HepG2 (cell line): Measurements from ENCODE around the gene ABAT. TPM values are rescaled to one million over a fixed set of nuclear protein-coding genes. Genes with fewer than 3 reads are reported as not detected.

ENCODE experiments used
- BRD4 ChIP-seq: sonication (generic); formaldehyde crosslinking; IDR thresholded peaks from 2 replicates; pipeline ENCODE4 v1.4.0; 2020; ENCODE audit warnings: missing genetic modification reagents
- HDAC1 ChIP-seq: sonication (generic); formaldehyde crosslinking; IDR thresholded peaks from 2 replicates; pipeline ENCODE4 v1.5.1; 2020; ENCODE audit warnings: mild to moderate bottlenecking, missing genetic modification reagents
- MED13 ChIP-seq: sonication (generic); formaldehyde crosslinking; IDR thresholded peaks from 2 replicates; pipeline ENCODE4 v1.5.0; 2020; ENCODE audit warnings: missing genetic modification reagents
- NCOA5 ChIP-seq: sonication (generic); formaldehyde crosslinking; IDR thresholded peaks from 2 replicates; pipeline ENCODE4 v1.4.0; 2020; ENCODE audit warnings: missing genetic modification reagents
- NFE2L2 ChIP-seq: fragments of 150-350 bp; IDR thresholded peaks from 2 replicates; pipeline ENCODE4 v1.6.1; 2014; ENCODE audit warnings: low read length
- NONO ChIP-seq, 2 experiments: fragments of 450-650 bp in 1 of 2; sonication (generic) in 1 of 2; formaldehyde crosslinking in 1 of 2; IDR thresholded peaks in 1 of 2; conservative IDR thresholded peaks in 1 of 2; 2 replicates each; pipeline versions ENCODE4 v1.6.1 to v1.8.0; 2017 to 2022; ENCODE audit warnings: mild to moderate bottlenecking in 1 of 2, missing genetic modification reagents in 1 of 2, moderate library complexity in 1 of 2
- NPAS2 ChIP-seq: sonication (generic); formaldehyde crosslinking; IDR thresholded peaks from 2 replicates; pipeline ENCODE4 v1.8.0; 2022; ENCODE audit warnings: mild to moderate bottlenecking, missing genetic modification reagents, borderline replicate concordance
- PAX8 ChIP-seq: sonication (generic); formaldehyde crosslinking; IDR thresholded peaks from 2 replicates; pipeline ENCODE4 v1.8.0; 2022; ENCODE audit warnings: mild to moderate bottlenecking, missing genetic modification reagents, borderline replicate concordance
- RFXAP ChIP-seq: sonication (generic); formaldehyde crosslinking; IDR thresholded peaks from 2 replicates; pipeline ENCODE4 v1.4.0; 2020; ENCODE audit warnings: missing genetic modification reagents, borderline replicate concordance
- SAP130 ChIP-seq: IDR thresholded peaks from 2 replicates; pipeline ENCODE4 v1.6.1; 2016; ENCODE audit warnings: low read depth
- SPEN ChIP-seq: sonication (generic); formaldehyde crosslinking; IDR thresholded peaks from 2 replicates; pipeline ENCODE4 v1.5.1; 2020; ENCODE audit warnings: low read depth, mild to moderate bottlenecking, missing genetic modification reagents
- SRY ChIP-seq: sonication (generic); formaldehyde crosslinking; IDR thresholded peaks from 2 replicates; pipeline ENCODE4 v1.8.0; 2022; ENCODE audit warnings: mild to moderate bottlenecking, missing genetic modification reagents
- TCF7L2 ChIP-seq: IDR thresholded peaks from 2 replicates; pipeline ENCODE4 v1.6.1; 2011; ENCODE audit warnings: mild to moderate bottlenecking, low read depth, low read length, moderate library complexity
- ZNF605 ChIP-seq: sonication (generic); formaldehyde crosslinking; IDR thresholded peaks from 2 replicates; pipeline ENCODE4 v1.8.0; 2022; ENCODE audit warnings: mild to moderate bottlenecking, missing genetic modification reagents
- ZNF619 ChIP-seq: sonication (generic); formaldehyde crosslinking; IDR thresholded peaks from 2 replicates; pipeline ENCODE4 v1.4.0; 2020; ENCODE audit warnings: mild to moderate bottlenecking, missing genetic modification reagents
- ZNF660 ChIP-seq: sonication (generic); formaldehyde crosslinking; IDR thresholded peaks from 2 replicates; pipeline ENCODE4 v1.5.1; 2020; ENCODE audit warnings: mild to moderate bottlenecking, low read depth, missing genetic modification reagents, borderline replicate concordance
- ZNF790 ChIP-seq: sonication (generic); formaldehyde crosslinking; IDR thresholded peaks from 2 replicates; pipeline ENCODE4 v1.8.0; 2022; ENCODE audit warnings: missing genetic modification reagents, mild to moderate bottlenecking, borderline replicate concordance
- ZNF816 ChIP-seq: sonication (generic); formaldehyde crosslinking; IDR thresholded peaks from 2 replicates; pipeline ENCODE4 v1.8.0; 2022; ENCODE audit warnings: missing genetic modification reagents, mild to moderate bottlenecking, borderline replicate concordance
- ZSCAN25 ChIP-seq: sonication (generic); formaldehyde crosslinking; IDR thresholded peaks from 2 replicates; pipeline ENCODE4 v1.8.0; 2022; ENCODE audit warnings: mild to moderate bottlenecking, missing genetic modification reagents
- polyA plus RNA-seq, 8 experiments: library from polyadenylated mRNA; depleted of rRNA in 3 of 8; stranded (reverse) in 7 of 8; unstranded in 1 of 8; fragments of >200 nt; fragmentation: Illumina TruSeq in 4 of 8; extraction: Trizol in 4 of 8; gene quantifications; 2 replicates each; pipeline versions ENCODE4 v1.2.1 to v1.2.3, GENCODE V29; 2011 to 2016; ENCODE audit warnings: low read depth in 4 of 8, missing spikeins in 1 of 8, mixed read lengths in 1 of 8; ENCODE audit not compliant: insufficient read depth in 1 of 8
- total RNA-seq, 5 experiments: library from RNA; depleted of rRNA; stranded (reverse); fragments of >200 nt; fragmentation: Illumina TruSeq; extraction: Trizol; gene quantifications; 2 replicates each; pipeline ENCODE4 v1.2.3, GENCODE V29; 2016; ENCODE audit warnings: low read depth in 1 of 5
- TF ChIP-seq, protein P1 (sequence below): sonication (generic); formaldehyde crosslinking; IDR thresholded peaks from 2 replicates; pipeline ENCODE4 v1.5.0; 2020; ENCODE audit warnings: mild to moderate bottlenecking, missing genetic modification reagents, borderline replicate concordance
- TF ChIP-seq, protein P2 (sequence below): sonication (generic); formaldehyde crosslinking; IDR thresholded peaks from 2 replicates; pipeline ENCODE4 v1.9.0; 2022; ENCODE audit warnings: low read depth, missing genetic modification reagents
- TF ChIP-seq, protein P3 (sequence below): sonication (generic); formaldehyde crosslinking; IDR thresholded peaks from 2 replicates; pipeline ENCODE4 v1.4.0; 2020; ENCODE audit warnings: mild to moderate bottlenecking, missing genetic modification reagents, borderline replicate concordance

The ABAT gene
- total and polyA plus RNA-seq, 2 of the 13 experiments (the other 11 are each of a cell fraction or from before 2014, with no cell fraction given) = 47.6 to 97.3 TPM

DNA sequence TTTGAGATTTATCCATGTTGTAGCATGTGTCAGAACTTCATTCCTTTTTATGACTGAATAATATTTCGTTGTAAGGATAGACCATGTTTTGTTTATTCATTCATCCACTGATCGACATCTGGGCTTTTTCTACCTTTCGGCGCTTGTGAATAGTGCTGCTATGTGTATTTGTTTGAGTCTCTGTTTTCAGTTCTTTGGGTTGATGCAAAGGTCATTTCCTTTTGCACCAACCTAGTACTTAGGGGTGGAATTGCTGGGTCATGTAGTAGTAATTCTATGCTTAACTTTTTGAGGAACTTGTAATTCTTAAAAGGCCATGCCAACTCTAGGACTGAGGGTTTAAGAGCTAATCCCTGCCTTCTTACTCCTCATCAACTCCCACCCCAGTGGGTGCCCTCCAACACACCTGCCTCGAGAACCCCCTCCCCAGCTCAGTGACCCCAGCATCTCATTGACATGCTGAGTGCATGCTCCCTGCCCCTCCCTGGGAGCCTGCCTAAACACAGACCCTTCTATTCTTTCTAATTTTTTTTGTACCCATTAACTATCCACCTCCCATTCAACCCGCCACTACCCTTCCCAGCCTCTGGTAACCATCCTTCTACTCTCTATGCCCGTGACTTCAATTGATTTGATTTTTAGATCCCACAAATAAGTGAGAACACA, 51.2 kb downstream of the ABAT start (continued):
- TF ChIP-seq SAP130 (peak; percentile 49), ZNF619 (CRISPR knock-in tag) (no peak), RFXAP (CRISPR knock-in tag) (no peak), SPEN (CRISPR knock-in tag) (0 out of 2 replicates have a peak, but pooled peaks have one; percentile 28), ZNF816 (CRISPR knock-in tag) (no peak), NCOA5 (CRISPR knock-in tag) (no peak), ZNF790 (no peak), ZNF605 (CRISPR knock-in tag) (no peak), PAX8 (CRISPR knock-in tag) (no peak), MED13 (CRISPR knock-in tag) (no peak), HDAC1 (CRISPR knock-in tag) (peak; percentile 34; the same call in 1 of the 2 replicates), NFE2L2 (peak; percentile 11; the same call in 1 of the 2 replicates), ZSCAN25 (CRISPR knock-in tag) (no peak), NPAS2 (no peak), ZNF660 (CRISPR knock-in tag) (no peak), TCF7L2 (no peak), SRY (CRISPR knock-in tag) (no peak), BRD4 (CRISPR knock-in tag) (no peak), NONO (IDR thresholded peaks at IDR 0.05) (no peak), NONO (CRISPR knock-in tag; conservative IDR thresholded peaks at IDR 0.05) (no peak)
- TF ChIP-seq, protein P1, sequence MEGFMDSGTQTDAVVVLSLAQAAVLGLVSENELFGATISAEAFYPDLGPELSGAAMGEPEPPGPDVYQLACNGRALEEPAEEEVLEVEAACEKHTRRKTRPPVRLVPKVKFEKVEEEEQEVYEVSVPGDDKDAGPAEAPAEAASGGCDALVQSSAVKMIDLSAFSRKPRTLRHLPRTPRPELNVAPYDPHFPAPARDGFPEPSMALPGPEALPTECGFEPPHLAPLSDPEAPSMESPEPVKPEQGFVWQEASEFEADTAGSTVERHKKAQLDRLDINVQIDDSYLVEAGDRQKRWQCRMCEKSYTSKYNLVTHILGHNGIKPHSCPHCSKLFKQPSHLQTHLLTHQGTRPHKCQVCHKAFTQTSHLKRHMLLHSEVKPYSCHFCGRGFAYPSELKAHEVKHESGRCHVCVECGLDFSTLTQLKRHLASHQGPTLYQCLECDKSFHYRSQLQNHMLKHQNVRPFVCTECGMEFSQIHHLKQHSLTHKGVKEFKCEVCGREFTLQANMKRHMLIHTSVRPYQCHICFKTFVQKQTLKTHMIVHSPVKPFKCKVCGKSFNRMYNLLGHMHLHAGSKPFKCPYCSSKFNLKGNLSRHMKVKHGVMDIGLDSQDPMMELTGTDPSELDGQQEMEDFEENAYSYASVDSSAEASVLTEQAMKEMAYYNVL (CRISPR knock-in tag) = peak; percentile 67; the same call in 1 of the 2 replicates
- TF ChIP-seq, protein P2, sequence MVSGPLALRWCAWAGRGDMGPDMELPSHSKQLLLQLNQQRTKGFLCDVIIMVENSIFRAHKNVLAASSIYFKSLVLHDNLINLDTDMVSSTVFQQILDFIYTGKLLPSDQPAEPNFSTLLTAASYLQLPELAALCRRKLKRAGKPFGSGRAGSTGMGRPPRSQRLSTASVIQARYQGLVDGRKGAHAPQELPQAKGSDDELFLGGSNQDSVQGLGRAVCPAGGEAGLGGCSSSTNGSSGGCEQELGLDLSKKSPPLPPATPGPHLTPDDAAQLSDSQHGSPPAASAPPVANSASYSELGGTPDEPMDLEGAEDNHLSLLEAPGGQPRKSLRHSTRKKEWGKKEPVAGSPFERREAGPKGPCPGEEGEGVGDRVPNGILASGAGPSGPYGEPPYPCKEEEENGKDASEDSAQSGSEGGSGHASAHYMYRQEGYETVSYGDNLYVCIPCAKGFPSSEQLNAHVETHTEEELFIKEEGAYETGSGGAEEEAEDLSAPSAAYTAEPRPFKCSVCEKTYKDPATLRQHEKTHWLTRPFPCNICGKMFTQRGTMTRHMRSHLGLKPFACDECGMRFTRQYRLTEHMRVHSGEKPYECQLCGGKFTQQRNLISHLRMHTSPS (CRISPR knock-in tag) = no peak
- TF ChIP-seq, protein P3, sequence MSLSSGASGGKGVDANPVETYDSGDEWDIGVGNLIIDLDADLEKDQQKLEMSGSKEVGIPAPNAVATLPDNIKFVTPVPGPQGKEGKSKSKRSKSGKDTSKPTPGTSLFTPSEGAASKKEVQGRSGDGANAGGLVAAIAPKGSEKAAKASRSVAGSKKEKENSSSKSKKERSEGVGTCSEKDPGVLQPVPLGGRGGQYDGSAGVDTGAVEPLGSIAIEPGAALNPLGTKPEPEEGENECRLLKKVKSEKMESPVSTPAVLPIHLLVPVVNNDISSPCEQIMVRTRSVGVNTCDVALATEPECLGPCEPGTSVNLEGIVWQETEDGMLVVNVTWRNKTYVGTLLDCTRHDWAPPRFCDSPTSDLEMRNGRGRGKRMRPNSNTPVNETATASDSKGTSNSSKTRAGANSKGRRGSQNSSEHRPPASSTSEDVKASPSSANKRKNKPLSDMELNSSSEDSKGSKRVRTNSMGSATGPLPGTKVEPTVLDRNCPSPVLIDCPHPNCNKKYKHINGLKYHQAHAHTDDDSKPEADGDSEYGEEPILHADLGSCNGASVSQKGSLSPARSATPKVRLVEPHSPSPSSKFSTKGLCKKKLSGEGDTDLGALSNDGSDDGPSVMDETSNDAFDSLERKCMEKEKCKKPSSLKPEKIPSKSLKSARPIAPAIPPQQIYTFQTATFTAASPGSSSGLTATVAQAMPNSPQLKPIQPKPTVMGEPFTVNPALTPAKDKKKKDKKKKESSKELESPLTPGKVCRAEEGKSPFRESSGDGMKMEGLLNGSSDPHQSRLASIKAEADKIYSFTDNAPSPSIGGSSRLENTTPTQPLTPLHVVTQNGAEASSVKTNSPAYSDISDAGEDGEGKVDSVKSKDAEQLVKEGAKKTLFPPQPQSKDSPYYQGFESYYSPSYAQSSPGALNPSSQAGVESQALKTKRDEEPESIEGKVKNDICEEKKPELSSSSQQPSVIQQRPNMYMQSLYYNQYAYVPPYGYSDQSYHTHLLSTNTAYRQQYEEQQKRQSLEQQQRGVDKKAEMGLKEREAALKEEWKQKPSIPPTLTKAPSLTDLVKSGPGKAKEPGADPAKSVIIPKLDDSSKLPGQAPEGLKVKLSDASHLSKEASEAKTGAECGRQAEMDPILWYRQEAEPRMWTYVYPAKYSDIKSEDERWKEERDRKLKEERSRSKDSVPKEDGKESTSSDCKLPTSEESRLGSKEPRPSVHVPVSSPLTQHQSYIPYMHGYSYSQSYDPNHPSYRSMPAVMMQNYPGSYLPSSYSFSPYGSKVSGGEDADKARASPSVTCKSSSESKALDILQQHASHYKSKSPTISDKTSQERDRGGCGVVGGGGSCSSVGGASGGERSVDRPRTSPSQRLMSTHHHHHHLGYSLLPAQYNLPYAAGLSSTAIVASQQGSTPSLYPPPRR (CRISPR knock-in tag) = 0 out of 2 replicates have a peak, but pooled peaks have one; percentile 48
